ENCODE results near the gene KRT26. TPM values are rescaled to one million over a fixed set of nuclear protein-coding genes. Genes with fewer than 3 reads are reported as not detected.

The KRT26 gene
- total RNA-seq, 1 experiment from 2014 or later = not detected

GRCh38 chr17:40818733-40819527, 46.9 kb upstream of the KRT26 start:
- peak overlapping the region; percentile 95 for H3K27ac Mint-ChIP-seq (ENCODE audit: low read depth, unreplicated experiment)
- no peak for TF ChIP-seq CTCF (IDR thresholded peaks at IDR 0.05; ENCODE audit: unreplicated experiment)

GRCh38 chr17:40818343-40818732, 46.3 kb upstream of the KRT26 start:
- intact Hi-C loops (cut with micrococcal nuclease) = no loop called here
- Mint-ChIP-seq H3K9me3 (ENCODE audit: unreplicated experiment) (no peaks in the 10 kb centered on the region), H3K27me3 (ENCODE audit: insufficient read depth, unreplicated experiment) (no peaks in the 10 kb centered on the region), H3K27ac (ENCODE audit: low read depth, unreplicated experiment) (peak overlapping the region; percentile 95), H3K4me1 (ENCODE audit: insufficient read depth, unreplicated experiment) (peaks cover 33% of the 10 kb centered on the region), H3K4me3 (ENCODE audit: unreplicated experiment) (peak overlapping the region; percentile 83), H3K36me3 (ENCODE audit: insufficient read depth, unreplicated experiment) (peaks cover 49% of the 10 kb centered on the region)
- TSS peak; percentile 96 for BruUV-seq (replicated peaks)
- TF ChIP-seq CTCF (IDR thresholded peaks at IDR 0.05; ENCODE audit: unreplicated experiment) = no peak
- POLR2A ChIA-PET = interaction anchor here (0.6 to 6.3 kb wide), 28 partner anchors 7 to 1671 kb away, joined by 3 to 235 read pairs (median 5); partner anchors contain the start of genes EIF1, KRT15, KRT17 and SMARCE1
- CTCF ChIA-PET = interaction anchor here (0.6 to 0.8 kb wide), 5 partner anchors 9 to 325 kb away, joined by 3 read pairs; no protein-coding TSS in a partner anchor
- DNase-seq (ENCODE audit: unreplicated experiment) = no peak

More at GRCh38 chr17:40818733-40819527, 46.9 kb upstream of the KRT26 start:
- Mint-ChIP-seq H3K9me3 (ENCODE audit: unreplicated experiment) (no peaks in the 10 kb centered on the region), H3K4me1 (ENCODE audit: insufficient read depth, unreplicated experiment) (peaks cover 28% of the 10 kb centered on the region), H3K27me3 (ENCODE audit: insufficient read depth, unreplicated experiment) (no peaks in the 10 kb centered on the region), H3K36me3 (ENCODE audit: insufficient read depth, unreplicated experiment) (peaks cover 49% of the 10 kb centered on the region), H3K4me3 (ENCODE audit: unreplicated experiment) (peak overlapping the region; percentile 83)
- ChIA-PET POLR2A (interaction anchor here (0.5 to 6.3 kb wide), 43 partner anchors 8 to 1671 kb away, joined by 3 to 235 read pairs (median 4); partner anchors contain the start of genes EIF1, KRT15, KRT17 and SMARCE1), CTCF (interaction anchor here (0.6 to 1.1 kb wide), 7 partner anchors 8 to 854 kb away, joined by 3 to 4 read pairs (median 3); no protein-coding TSS in a partner anchor)
- intact Hi-C loops (cut with micrococcal nuclease) = loop anchor here (1.0 kb wide), 1 partner anchor 35 kb away; no protein-coding TSS in a partner anchor
- BruUV-seq (replicated peaks) = TSS peak; percentile 85
- peak; percentile 69 for DNase-seq (ENCODE audit: unreplicated experiment)

GRCh38 chr17:40817103-40817682, 45.2 kb upstream of the KRT26 start:
- BruUV-seq (replicated peaks) = no TSS peak
- H3K4me1 Mint-ChIP-seq (ENCODE audit: insufficient read depth, unreplicated experiment) = peaks cover 28% of the 10 kb centered on the region
- peak overlapping the region; percentile 54 for H3K27ac Mint-ChIP-seq (ENCODE audit: low read depth, unreplicated experiment)

More at GRCh38 chr17:40817103-40817682, 45.2 kb upstream of the KRT26 start:
- Mint-ChIP-seq H3K4me3 (ENCODE audit: unreplicated experiment) (peak overlapping the region; percentile 83), H3K9me3 (ENCODE audit: unreplicated experiment) (no peaks in the 10 kb centered on the region), H3K36me3 (ENCODE audit: insufficient read depth, unreplicated experiment) (peaks cover 43% of the 10 kb centered on the region), H3K27me3 (ENCODE audit: insufficient read depth, unreplicated experiment) (no peaks in the 10 kb centered on the region)
- CTCF ChIA-PET = no interaction called here
- POLR2A ChIA-PET = interaction anchor here (0.6 to 6.3 kb wide), 6 partner anchors 8 to 872 kb away, joined by 3 to 235 read pairs (median 22); partner anchors contain the start of gene EIF1
- DNase-seq (ENCODE audit: unreplicated experiment) = no peak
- no peak for TF ChIP-seq CTCF (IDR thresholded peaks at IDR 0.05; ENCODE audit: unreplicated experiment)
- intact Hi-C loops (cut with micrococcal nuclease) = no loop called here

Measured in MCF 10A (cell line).